ENCODE measurements around the gene PPIL6.
"Not testable (repeated sequence)": the region's sequence is repeated elsewhere in the genome, so short reads cannot be mapped to it uniquely, and the experiment has no call there.

Gene PPIL6

GRCh38 chr6:109466212-109466923 is 25.9 kb upstream of the PPIL6 start:
- DNase-seq (ENCODE audit: low read depth in 2 of 2) = no peak

GRCh38 chr6:109465772-109466171 is 25.3 kb upstream of the PPIL6 start:
- no peak for DNase-seq (ENCODE audit: low read depth in 2 of 2)

GRCh38 chr6:109461733-109462526 is 21.5 kb upstream of the PPIL6 start:
- no peak for DNase-seq (ENCODE audit: low read depth in 2 of 2)

GRCh38 chr6:109461205-109461604 is 20.8 kb upstream of the PPIL6 start:
- not testable (repeated sequence) for DNase-seq (ENCODE audit: low read depth in 2 of 2)

GRCh38 chr6:109460161-109460829 is 19.9 kb upstream of the PPIL6 start:
- no peak for DNase-seq (ENCODE audit: low read depth in 2 of 2)

GRCh38 chr6:109458774-109459531 is 18.5 kb upstream of the PPIL6 start:
- no peak for DNase-seq (ENCODE audit: low read depth in 2 of 2)

- no peak for DNase-seq (ENCODE audit: low read depth in 2 of 2)
Observed at GRCh38 chr6:109457562-109457996, 17.2 kb upstream of the PPIL6 start.

GRCh38 chr6:109456710-109457561 is 16.5 kb upstream of the PPIL6 start:
- DNase-seq (ENCODE audit: low read depth in 2 of 2) = no peak

- DNase-seq (ENCODE audit: low read depth in 2 of 2) = no peak
Observed at GRCh38 chr6:109456111-109456583, 15.7 kb upstream of the PPIL6 start.

- DNase-seq (ENCODE audit: low read depth in 2 of 2) = peak; percentile 45 to 64
Observed at GRCh38 chr6:109455437-109456110, 15.1 kb upstream of the PPIL6 start, which contains the start of gene MICAL1. Gene MICAL1, minus strand, starts transcription at chr6:109455772. Its CDS starts 1,576 bp downstream, at chr6:109454196.

- DNase-seq (ENCODE audit: low read depth in 2 of 2) = peak; percentile 42 to 51
Observed at GRCh38 chr6:109454496-109455436, 14.3 kb upstream of the PPIL6 start.

- no peak for DNase-seq (ENCODE audit: low read depth in 2 of 2)
Observed at GRCh38 chr6:109453594-109454495, 13.4 kb upstream of the PPIL6 start.

GRCh38 chr6:109453156-109453555 is 12.7 kb upstream of the PPIL6 start:
- DNase-seq (ENCODE audit: low read depth in 2 of 2) = no peak

- no peak for DNase-seq (ENCODE audit: low read depth in 2 of 2)
Observed at GRCh38 chr6:109452181-109452580, 11.8 kb upstream of the PPIL6 start.

GRCh38 chr6:109451376-109451775 is 10.9 kb upstream of the PPIL6 start:
- no peak for DNase-seq (ENCODE audit: low read depth in 2 of 2)

GRCh38 chr6:109450801-109451200 is 10.4 kb upstream of the PPIL6 start:
- DNase-seq (ENCODE audit: low read depth in 2 of 2) = no peak

- no peak for DNase-seq (ENCODE audit: low read depth in 2 of 2)
Observed at GRCh38 chr6:109449795-109450673, 9.6 kb upstream of the PPIL6 start.
